HepG2 (cell line): ENCODE data around the gene DMPK. TPM values are rescaled to one million over a fixed set of nuclear protein-coding genes. Genes with fewer than 3 reads are reported as not detected.

Source experiments
- AGO1 ChIP-seq: fragments of 200-400 bp; formaldehyde crosslinking; IDR thresholded peaks from 2 replicates; pipeline ENCODE4 v1.6.1; 2017; ENCODE audit warnings: mild to moderate bottlenecking, low read depth, low read length, moderate library complexity; ENCODE audit not compliant: poor library complexity, severe bottlenecking
- POLR2A ChIP-seq, 2 experiments: IDR thresholded peaks; 2 replicates each; pipeline ENCODE4 v1.6.1; 2011; ENCODE audit warnings: low read depth in 2 of 2, low read length in 2 of 2, mild to moderate bottlenecking in 1 of 2, moderate library complexity in 1 of 2; ENCODE audit not compliant: insufficient read depth in 1 of 2
- TAF1 ChIP-seq: sonication (generic); formaldehyde crosslinking; IDR thresholded peaks from 2 replicates; pipeline ENCODE4 v1.4.0; 2020; ENCODE audit warnings: missing genetic modification reagents
- TEF ChIP-seq: sonication (generic); formaldehyde crosslinking; IDR thresholded peaks from 2 replicates; pipeline ENCODE4 v1.5.0; 2020; ENCODE audit warnings: missing genetic modification reagents
- USF2 ChIP-seq, 2 experiments: sonication (generic) in 1 of 2; formaldehyde crosslinking in 1 of 2; IDR thresholded peaks; 2 replicates each; pipeline versions ENCODE4 v1.5.1 to v1.6.1; 2011 to 2020; ENCODE audit warnings: borderline replicate concordance in 1 of 2, low read depth in 1 of 2, low read length in 1 of 2, mild to moderate bottlenecking in 1 of 2, missing genetic modification reagents in 1 of 2, moderate library complexity in 1 of 2
- ZBTB33 ChIP-seq: sonication (generic); formaldehyde crosslinking; IDR thresholded peaks from 2 replicates; pipeline ENCODE4 v1.4.0; 2020; ENCODE audit warnings: missing genetic modification reagents
- ZFAT ChIP-seq: sonication (generic); formaldehyde crosslinking; conservative IDR thresholded peaks from 2 replicates; pipeline ENCODE4 v1.8.1; 2023; ENCODE audit warnings: missing genetic modification reagents, inconsistent platforms
- ZFP62 ChIP-seq: sonication (generic); formaldehyde crosslinking; IDR thresholded peaks from 2 replicates; pipeline ENCODE4 v1.4.0; 2020; ENCODE audit warnings: missing genetic modification reagents
- ZNF124 ChIP-seq: sonication (generic); formaldehyde crosslinking; IDR thresholded peaks from 2 replicates; pipeline ENCODE4 v1.4.0; 2020; ENCODE audit warnings: missing genetic modification reagents
- ZNF235 ChIP-seq: sonication (generic); formaldehyde crosslinking; IDR thresholded peaks from 2 replicates; pipeline ENCODE4 v1.8.1; 2023; ENCODE audit warnings: mild to moderate bottlenecking, missing genetic modification reagents, borderline replicate concordance
- ZNF296 ChIP-seq: sonication (generic); formaldehyde crosslinking; conservative IDR thresholded peaks from 2 replicates; pipeline ENCODE4 v1.5.0; 2020; ENCODE audit warnings: mild to moderate bottlenecking, missing genetic modification reagents
- ZNF567 ChIP-seq: sonication (generic); formaldehyde crosslinking; IDR thresholded peaks from 2 replicates; pipeline ENCODE4 v1.8.1; 2023; ENCODE audit warnings: mild to moderate bottlenecking, missing genetic modification reagents, borderline replicate concordance
- polyA plus RNA-seq, 8 experiments: library from polyadenylated mRNA; depleted of rRNA in 3 of 8; stranded (reverse) in 7 of 8; unstranded in 1 of 8; fragments of >200 nt; fragmentation: Illumina TruSeq in 4 of 8; extraction: Trizol in 4 of 8; gene quantifications; 2 replicates each; pipeline versions ENCODE4 v1.2.1 to v1.2.3, GENCODE V29; 2011 to 2016; ENCODE audit warnings: low read depth in 4 of 8, missing spikeins in 1 of 8, mixed read lengths in 1 of 8; ENCODE audit not compliant: insufficient read depth in 1 of 8
- total RNA-seq, 5 experiments: library from RNA; depleted of rRNA; stranded (reverse); fragments of >200 nt; fragmentation: Illumina TruSeq; extraction: Trizol; gene quantifications; 2 replicates each; pipeline ENCODE4 v1.2.3, GENCODE V29; 2016; ENCODE audit warnings: low read depth in 1 of 5

The DMPK gene
- total and polyA plus RNA-seq, 2 of the 13 experiments (the other 11 are each of a cell fraction or from before 2014, with no cell fraction given): 5.3 to 8.8 TPM

- TF ChIP-seq USF2 (IDR thresholded peaks at IDR 0.05; ENCODE audit: low read depth, low read length): no peak
- TF ChIP-seq USF2 (CRISPR knock-in tag; IDR thresholded peaks at IDR 0.05; ENCODE audit: borderline replicate concordance): no peak
- TF ChIP-seq ZFAT (CRISPR knock-in tag): no peak
- no peak for TF ChIP-seq ZFP62 (CRISPR knock-in tag)
- no peak for TF ChIP-seq ZNF124 (CRISPR knock-in tag)
- no peak for TF ChIP-seq ZBTB33 (CRISPR knock-in tag)
- no peak for TF ChIP-seq ZNF567 (CRISPR knock-in tag)
- TF ChIP-seq ZNF296: no peak
- peak; percentile 88 for TF ChIP-seq AGO1
- TF ChIP-seq POLR2A (IDR thresholded peaks at IDR 0.05; ENCODE audit: insufficient read depth in 1 of 2, low read depth in 2 of 2, low read length in 2 of 2): peak in 1 of 2 experiments; percentile 11; a peak in 2 of 4 replicates
- TF ChIP-seq ZNF235 (CRISPR knock-in tag): no peak
- TF ChIP-seq TAF1: no peak
- no peak for TF ChIP-seq TEF
These were observed 16.5 kb downstream of the DMPK start (continued) for GRCh38 chr19:45765702-45766295.
